Measurements from ENCODE around the gene RARRES1.

- no peak for TF ChIP-seq CTCF (IDR thresholded peaks at IDR 0.05)
- TF ChIP-seq POLR2A (IDR thresholded peaks at IDR 0.05), result no peak
Observed at GRCh38 chr3:158769952-158770740, 37.9 kb upstream of the RARRES1 start.
